Measurements from ENCODE around the gene GLCCI1. TPM values are rescaled to one million over a fixed set of nuclear protein-coding genes. Genes with fewer than 3 reads are reported as not detected.

The GLCCI1 gene
- total RNA-seq, 6 experiments from 2014 or later, result 2.4 to 11.1 (median 5.0) TPM

- ATAC-seq, result no peak
These were observed 9.2 kb downstream of the GLCCI1 start for GRCh38 chr7:7977774-7978173.

GRCh38 chr7:7978860-7979259, 10.3 kb downstream of the GLCCI1 start:
- Histone ChIP-seq H3K27ac (no peak overlapping the region), H3K4me1 (peaks cover 0 to 12% (median 5%) of the 10 kb centered on the region in 4 donors), H3K27me3 (no peaks in the 10 kb centered on the region), H3K9me3 (no peaks in the 10 kb centered on the region), H3K4me3 (no peak overlapping the region), H3K36me3 (no peaks in the 10 kb centered on the region)
- DNase-seq, result no peak
- WGBS (ENCODE audit: insufficient coverage, low coverage, low lambda C conversion rate, missing lambda C conversion rate), result 17% methylated on average over 2 of the region's 2 CpGs
- TF ChIP-seq CTCF (IDR thresholded peaks at IDR 0.05) (no peak), POLR2A (IDR thresholded peaks at IDR 0.05) (no peak)
- ATAC-seq, result peak; percentile 43 to 82 (median 66)
- intact Hi-C loops (cut with DNase I), result no loop called here

More at GRCh38 chr7:7977774-7978173, 9.2 kb downstream of the GLCCI1 start:
- TF ChIP-seq POLR2A (IDR thresholded peaks at IDR 0.05) (no peak), CTCF (IDR thresholded peaks at IDR 0.05) (no peak)
- Histone ChIP-seq H3K9me3 (no peaks in the 10 kb centered on the region), H3K4me3 (no peak overlapping the region), H3K4me1 (peaks cover 0 to 11% (median 5%) of the 10 kb centered on the region in 4 donors), H3K27ac (no peak overlapping the region), H3K27me3 (no peaks in the 10 kb centered on the region), H3K36me3 (no peaks in the 10 kb centered on the region)
- no peak for DNase-seq
- intact Hi-C loops (cut with DNase I), result no loop called here
- 74% methylated on average over 2 of the region's 2 CpGs for WGBS (ENCODE audit: insufficient coverage, low coverage, low lambda C conversion rate, missing lambda C conversion rate)

DNA sequence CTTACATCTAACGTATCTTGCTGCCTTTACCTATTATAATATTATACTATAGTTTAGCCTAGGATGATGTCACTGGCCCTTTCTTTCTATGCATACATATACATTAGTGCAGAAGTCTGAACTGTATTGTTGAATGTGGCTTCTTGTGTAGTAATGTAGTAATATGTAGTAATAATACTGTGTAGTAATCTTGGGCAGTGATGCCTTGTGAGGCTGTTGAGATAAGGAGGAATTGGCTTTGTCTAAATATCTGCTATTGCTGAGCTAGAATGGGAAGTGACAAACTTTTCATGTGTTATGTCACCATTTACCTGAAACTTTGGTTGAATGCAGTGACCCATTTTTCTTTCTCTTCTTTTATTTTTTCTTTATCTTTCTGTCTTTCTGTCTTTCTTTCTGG, 11.0 kb downstream of the GLCCI1 start:
- no peak for ATAC-seq
- no peaks in the 10 kb centered on the region for H3K27me3 ChIP-seq
- intact Hi-C loops (cut with DNase I), result no loop called here

GRCh38 chr7:7980134-7980533, 11.5 kb downstream of the GLCCI1 start:
- H3K4me1 ChIP-seq, result peaks cover 0 to 20% (median 5%) of the 10 kb centered on the region in 4 donors
- 95% methylated on average over 2 of the region's 2 CpGs for WGBS (ENCODE audit: insufficient coverage, low coverage, low lambda C conversion rate, missing lambda C conversion rate)
- no peaks in the 10 kb centered on the region for H3K9me3 ChIP-seq
- no peak overlapping the region for H3K27ac ChIP-seq
- DNase-seq (no peak), ATAC-seq (no peak)
- H3K36me3 ChIP-seq, result no peaks in the 10 kb centered on the region
- H3K27me3 ChIP-seq, result no peaks in the 10 kb centered on the region
- H3K4me3 ChIP-seq, result no peak overlapping the region
- intact Hi-C loops (cut with DNase I), result no loop called here
- no peak for TF ChIP-seq CTCF (IDR thresholded peaks at IDR 0.05)
- TF ChIP-seq POLR2A (IDR thresholded peaks at IDR 0.05), result no peak

More for the DNA sequence above, 11.0 kb downstream of the GLCCI1 start:
- Histone ChIP-seq H3K9me3 (no peaks in the 10 kb centered on the region), H3K4me3 (no peak overlapping the region), H3K4me1 (peaks cover 0 to 15% (median 5%) of the 10 kb centered on the region in 4 donors), H3K36me3 (no peaks in the 10 kb centered on the region), H3K27ac (no peak overlapping the region)
- TF ChIP-seq POLR2A (IDR thresholded peaks at IDR 0.05) (no peak), CTCF (IDR thresholded peaks at IDR 0.05) (no peak)
- WGBS (ENCODE audit: insufficient coverage, low coverage, low lambda C conversion rate, missing lambda C conversion rate), result 81% methylated on average over 1 of the region's 1 CpG
- no peak for DNase-seq

DNA sequence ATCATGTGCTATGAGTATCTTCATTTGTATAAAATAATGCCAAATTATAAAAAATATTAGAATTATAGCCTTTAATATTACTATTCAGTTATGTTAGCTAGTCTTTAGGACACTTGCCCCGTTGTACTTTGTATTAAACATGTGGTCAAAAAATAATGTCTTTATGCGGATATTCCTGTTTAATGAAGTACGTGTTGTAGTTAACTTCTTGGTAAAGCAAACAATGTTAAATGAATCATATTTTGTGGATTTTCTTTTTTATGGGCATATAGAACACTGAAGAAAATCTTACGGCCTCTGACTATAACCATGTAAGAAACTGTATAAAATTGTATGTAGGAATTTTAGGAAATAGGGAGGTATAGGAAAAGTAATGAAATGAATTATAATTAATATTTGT, 14.3 kb downstream of the GLCCI1 start:
- no peak overlapping the region for H3K4me3 ChIP-seq
- intact Hi-C loops (cut with DNase I), result no loop called here
- no peaks in the 10 kb centered on the region for H3K9me3 ChIP-seq
- H3K36me3 ChIP-seq, result no peaks in the 10 kb centered on the region
- H3K27me3 ChIP-seq, result no peaks in the 10 kb centered on the region
- ATAC-seq, result no peak
- no peak overlapping the region for H3K27ac ChIP-seq
- no peak for DNase-seq
- H3K4me1 ChIP-seq, result peaks cover 0 to 20% (median 5%) of the 10 kb centered on the region in 4 donors
- TF ChIP-seq POLR2A (IDR thresholded peaks at IDR 0.05) (no peak), CTCF (IDR thresholded peaks at IDR 0.05) (no peak)
- 91% methylated on average over 4 of the region's 4 CpGs for WGBS (ENCODE audit: insufficient coverage, low coverage, low lambda C conversion rate, missing lambda C conversion rate)

All from right lobe of liver (tissue), 6 donors.